Measurements from ENCODE around the gene PLB1.

The PLB1 gene

DNA sequence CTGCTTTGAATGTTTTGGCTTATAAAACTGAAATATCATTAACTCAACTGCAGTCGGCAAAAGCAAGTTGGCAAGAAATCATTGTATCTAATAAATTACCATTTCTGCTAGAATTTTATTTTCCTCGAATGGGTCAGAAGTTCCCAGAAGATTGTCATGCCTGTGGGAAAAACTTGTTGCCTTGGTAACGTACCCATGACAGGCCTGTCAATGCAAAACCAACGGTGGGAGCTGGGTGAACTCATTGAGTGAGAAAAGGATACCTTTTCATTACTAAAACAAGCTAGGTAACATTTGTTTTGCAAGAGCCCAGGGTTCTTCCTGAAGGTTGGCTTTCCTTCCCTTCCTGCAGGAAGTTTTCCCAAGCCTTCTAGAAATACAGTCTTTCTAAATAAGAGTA lies 9.5 kb downstream of the PLB1 start:
- peak; percentile 25 for DNase-seq

DNA sequence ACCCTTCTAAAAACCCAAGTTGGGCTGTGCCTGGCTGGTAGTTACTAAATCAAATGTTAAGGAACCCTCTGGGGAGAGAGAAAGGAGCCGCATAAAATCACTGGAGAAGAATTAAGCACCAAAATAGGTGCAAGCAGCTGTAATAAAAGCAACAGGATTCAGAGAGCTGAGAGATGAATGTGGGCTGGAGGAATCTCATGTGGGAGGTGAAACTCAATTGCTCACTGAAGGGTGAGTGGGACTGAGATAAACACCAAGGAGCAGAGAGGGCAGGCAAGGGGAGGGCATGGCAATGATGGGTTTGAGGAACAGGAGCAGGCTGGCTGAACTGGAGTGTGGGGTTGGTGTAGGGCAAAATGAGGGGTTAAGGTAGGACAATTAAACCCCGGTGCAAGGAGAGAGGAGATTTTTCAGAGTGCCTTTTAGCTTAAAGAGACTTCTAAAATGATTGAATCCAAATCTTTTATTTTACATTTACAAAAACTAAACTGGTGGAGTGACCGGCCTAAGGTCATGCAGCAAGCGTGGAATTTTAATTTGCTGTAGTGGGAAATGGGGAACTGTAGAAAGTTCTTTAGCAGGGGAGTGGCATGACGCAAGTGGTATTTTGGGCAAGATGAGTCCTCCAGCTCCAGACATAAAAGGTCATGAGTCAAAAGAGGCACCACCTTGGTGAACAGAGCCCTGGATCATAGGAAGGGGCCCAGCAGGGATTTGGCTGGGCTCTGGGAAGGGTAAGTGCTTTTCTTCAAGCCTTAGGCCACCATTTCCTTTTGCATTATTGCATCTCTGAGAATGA lies 10.5 kb downstream of the PLB1 start:
- peak; percentile 19 for DNase-seq

DNA sequence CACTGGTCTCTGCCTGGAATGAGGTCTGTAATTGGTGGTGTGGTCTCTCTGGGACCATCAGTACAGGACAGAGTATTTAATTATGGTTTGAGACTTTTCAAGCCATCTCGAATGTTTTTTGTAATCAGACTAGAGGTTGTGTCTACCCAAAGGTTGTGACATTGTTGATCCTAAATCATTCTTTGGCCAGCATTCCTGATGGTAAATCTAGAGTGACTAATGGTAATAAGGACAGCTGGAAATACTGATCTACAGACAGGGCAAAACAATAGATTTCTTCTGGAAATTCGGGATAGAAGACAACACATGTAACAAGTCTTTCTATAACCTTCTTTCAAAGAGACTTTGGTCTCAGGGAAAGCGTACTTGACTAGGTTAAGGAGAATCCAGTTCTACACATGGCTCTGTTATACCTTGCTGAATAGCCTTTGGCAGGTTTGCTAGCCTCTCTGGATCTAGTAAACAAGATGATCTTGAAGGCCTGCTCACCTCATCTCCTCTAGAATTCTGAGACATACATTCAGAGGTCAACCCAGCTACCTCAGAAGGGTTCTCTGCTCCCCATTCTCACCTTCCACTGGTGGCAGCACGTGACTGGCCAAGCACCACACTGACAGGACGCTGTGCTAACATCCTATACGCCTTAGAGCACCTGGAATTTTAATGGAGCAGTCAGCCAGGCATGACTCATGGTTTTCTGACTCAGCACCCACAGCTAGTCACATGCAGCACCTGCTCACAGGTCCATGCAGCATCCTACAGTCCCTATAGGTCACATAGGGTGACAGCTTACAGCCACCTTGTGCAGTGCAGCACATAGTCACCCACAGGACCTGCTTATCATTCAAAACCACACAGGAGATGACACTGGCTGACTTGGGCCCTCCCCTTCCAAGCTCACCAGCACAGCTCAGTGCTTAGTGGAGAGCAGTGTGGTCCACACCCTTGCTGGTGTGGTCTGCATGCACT lies 12.2 kb downstream of the PLB1 start:
- peak; percentile 94 for DNase-seq

DNA sequence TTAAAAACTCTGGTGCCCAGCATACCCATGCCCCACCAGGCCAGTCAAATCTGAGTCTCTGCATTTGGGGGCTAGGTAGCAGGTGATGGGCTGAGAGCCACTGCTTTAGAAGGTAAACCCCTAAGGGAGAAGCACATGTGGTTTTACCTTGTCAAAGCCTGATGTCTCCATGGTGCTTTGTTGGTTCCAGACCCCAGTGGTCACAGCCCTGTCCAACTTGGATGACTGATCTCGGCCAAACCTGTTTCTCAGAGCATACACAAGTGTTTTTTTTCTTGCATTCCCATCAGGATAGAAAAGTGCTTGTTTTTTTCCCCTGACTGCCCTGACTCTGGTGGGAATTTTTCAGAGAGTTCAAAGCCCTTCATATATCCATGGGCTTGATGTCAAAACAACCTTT lies 13.5 kb downstream of the PLB1 start:
- DNase-seq = no peak

DNA sequence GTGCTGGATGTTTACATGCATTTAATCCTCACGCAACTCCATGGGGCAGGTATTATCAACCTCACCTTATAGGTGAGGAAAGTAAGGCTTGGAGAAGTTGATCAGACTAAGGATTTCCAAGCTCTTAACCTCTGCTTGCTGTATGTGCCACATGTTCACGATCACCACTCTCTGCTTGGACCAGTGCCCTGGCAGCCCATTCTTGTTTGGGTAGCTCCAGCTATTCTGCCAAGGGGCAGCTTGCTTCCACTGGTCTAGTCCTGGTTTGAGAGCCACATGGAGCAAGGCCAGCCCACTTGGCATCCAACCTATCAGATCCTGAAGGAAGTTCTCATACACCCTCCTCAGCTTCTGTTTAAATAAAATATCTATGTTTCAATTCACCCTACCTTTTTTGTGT lies 14.3 kb downstream of the PLB1 start:
- no peak for DNase-seq

DNA sequence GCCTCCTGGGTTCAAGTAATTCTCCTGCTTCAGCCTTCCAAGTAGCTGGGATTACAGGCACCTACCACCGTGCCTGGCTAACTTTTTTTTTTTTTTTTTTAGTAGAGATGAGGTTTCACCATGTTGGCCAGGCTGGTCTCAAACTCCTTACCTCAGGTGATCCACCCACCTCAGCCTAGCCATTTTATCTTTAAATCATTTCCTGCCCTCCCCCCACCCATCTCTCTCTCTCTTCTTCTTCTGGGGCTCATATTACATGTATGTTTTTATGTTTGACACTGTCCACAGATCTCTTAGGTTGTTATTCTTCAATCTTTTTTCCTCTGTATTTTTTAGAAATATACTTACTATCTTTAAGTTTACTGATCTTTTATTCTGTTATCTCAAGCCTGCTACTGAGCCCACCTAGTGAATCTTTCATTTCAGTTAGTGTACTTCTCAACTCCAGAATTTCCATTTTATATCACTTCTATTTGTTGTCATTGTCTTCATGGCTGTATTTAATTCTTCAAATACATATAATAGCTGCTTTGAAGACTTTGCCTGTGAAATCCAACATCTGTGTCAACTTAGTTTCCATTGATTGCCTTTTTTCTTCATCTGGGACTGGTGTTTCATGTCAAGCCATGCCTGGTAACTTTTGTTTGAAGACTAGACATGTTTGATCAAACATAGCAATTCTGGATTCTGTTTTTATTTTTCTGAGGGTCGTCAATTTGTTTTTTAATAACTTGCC lies 16.2 kb downstream of the PLB1 start:
- no peak for DNase-seq

DNA sequence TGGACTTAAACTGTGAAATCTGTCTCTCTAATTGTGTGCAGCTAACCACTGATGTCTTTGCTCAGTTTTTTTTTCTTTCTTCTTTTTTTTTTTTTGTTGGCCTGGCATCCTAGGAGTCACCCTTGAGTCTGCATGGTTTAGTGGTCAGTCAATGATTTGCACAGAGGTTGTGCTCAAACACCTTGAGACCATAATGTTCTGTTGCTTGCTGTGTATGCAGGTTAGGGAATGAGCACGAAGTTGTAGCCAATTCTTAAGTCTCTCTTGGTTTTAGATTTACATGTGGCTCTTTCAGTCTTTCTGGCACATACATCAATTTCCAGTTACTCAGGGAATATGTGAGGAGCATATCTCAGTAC lies 16.7 kb downstream of the PLB1 start:
- DNase-seq = no peak

DNA sequence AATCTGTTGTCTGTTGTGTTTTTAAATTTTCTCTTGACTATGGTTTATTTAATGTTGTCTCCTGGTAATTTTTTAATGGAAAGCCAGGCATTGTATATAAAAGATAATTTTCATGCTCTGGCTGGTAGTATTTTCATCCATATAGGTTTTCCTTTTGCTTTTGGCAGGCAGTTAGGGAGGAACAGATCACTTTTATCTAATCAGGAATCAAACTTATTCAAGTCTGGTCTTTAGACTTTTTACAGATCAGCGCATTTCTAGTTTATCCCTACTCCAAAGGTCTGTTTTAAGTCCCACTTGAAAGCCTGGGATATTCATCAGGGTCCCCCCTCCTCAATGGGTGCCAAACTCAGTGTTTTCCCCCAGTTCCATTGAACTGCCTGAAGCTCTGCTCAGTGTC lies 17.2 kb downstream of the PLB1 start:
- no peak for DNase-seq

DNA sequence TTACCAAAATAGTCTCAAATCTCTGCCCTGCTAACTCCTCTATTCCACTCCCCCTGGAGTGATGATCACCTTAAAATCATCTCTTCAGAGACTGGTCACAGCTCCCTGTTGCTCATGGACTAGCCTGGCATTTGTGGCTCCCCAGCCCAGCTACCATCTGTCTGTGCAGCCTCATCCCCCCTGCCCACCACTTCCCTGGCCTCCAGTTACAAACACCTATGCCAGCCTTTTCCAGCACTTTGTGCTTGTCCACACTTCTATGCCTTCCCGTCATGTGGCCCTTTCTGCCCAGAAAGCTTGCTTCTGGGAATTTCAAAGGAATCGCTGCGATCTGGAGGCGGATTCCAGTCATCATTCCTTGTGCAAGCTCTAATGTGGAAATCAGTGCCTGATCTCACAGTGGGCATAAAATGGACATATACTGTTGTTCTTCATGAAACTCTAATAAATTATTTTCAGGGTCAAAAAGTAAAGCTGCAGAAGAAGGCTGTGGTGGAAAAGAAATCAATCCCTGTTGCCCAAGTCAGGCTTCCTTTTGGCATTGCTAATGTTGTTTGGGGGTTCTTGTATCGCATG lies 19.4 kb downstream of the PLB1 start:
- DNase-seq = peak; percentile 37

DNA sequence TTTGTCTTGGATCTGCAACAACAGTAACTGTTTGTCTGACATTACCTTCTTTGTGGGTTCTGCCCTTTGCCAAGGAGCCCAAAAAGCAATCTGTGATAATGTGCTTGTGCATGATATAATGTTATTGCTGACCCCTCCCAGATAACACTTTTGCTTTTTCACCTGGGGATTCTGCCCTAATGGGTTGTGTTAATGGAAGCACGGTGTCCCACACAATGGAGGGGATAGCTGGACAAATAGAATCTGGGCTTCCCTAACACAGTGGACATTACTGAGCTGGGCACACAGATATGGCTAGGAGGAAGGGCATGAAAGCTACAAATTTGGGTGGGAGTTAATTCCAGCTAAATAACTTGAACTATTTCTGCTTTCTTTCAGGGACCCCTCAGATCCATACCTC lies 20.6 kb downstream of the PLB1 start:
- DNase-seq = no peak

DNA sequence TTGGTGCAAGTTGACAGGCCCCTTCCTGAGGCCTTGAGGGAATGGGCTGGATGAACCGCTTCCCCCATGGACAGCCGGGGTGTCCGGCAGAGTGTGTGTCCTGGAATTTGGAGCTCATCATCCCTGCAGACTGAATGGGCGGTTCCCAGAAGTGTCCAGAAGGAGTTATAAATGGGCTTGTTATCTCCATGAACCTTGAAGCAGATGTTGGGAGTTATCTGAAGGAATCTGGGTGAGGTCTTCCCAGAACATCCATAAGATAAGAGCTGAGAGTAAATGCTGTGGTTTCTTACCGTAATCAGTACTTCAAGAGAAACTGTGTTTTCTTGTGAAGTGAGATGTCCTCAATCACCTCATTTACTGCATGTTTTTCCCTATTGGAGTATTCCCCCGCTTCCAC lies 21.1 kb downstream of the PLB1 start:
- DNase-seq = no peak

DNA sequence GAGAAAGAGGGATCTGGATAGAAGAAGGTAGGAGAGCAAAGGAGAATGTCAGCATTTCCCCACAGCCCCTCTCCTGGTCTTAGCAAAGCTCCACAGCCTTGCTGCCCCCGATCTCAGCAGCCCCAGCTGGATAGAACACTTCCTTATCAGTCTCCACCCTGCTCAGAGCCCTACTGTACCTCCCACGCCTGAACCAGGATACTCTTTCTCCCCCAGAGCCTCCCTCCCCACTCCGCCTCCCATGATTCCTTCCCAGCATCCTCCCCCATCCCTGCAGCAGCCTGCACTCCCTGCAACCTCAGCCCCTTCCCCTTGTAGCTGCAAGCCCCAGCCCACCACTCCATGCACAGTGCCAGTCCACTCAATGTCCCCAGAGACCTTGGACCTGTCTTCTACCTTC lies 25.8 kb downstream of the PLB1 start:
- no peak for DNase-seq

DNA sequence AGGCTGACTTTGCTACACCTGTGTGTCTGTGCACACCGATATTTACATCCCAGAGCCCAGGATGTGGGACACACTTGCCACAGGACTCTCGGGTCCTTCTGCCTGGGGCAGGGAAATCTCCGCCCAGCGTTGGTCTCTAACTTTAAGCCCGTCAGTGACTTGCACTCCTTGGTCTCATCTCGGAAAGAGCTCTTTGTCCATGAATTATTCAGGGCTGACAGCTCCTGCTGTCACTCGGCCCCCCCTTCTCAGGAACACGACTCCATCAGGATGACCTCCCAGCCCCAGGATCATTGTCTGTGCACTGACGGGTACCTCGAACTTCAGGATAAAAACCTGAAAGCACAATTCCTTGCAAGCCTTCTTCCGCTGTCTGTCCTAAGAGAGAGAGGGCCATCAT lies 26.6 kb downstream of the PLB1 start:
- DNase-seq = no peak

DNA sequence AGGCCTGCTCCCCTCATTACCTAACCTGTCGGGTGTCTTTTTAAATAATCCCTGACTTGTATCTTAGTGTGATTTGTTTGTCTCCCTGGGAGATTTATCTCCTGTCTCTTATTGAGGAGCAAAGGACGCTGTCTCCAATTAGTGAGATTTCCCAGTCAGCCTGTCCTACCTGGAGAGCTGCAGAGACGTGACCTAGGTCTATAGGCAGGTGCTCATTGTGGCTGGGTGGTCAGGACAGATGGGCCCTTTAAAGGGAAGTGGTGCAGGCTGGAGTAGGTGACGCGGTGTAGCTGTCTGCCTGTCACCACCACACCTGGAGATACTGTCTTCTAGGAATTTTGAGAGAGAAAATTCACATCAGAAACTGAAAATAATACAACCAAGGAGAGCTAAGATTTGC lies 28.0 kb downstream of the PLB1 start:
- no peak for DNase-seq

DNA sequence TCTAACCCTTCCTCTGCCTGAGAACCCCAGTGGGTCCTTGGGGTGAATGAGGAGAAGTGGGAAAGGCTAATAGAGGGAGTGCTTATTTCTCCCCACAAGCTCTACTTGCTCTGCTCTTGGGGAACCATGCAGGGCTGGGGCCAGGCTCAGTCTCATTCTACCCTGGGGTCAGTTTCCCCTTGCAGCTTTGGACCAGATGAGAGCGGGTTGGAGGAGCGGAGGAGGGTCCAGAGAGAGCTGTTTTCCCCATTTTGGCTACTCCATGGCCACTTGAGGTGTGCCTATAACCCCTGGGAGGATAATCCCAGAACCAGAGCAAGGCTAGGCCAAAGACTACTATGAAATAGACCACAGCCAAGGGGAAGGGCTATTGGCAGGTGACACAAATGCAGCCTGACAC lies 29.6 kb downstream of the PLB1 start:
- no peak for DNase-seq

DNA sequence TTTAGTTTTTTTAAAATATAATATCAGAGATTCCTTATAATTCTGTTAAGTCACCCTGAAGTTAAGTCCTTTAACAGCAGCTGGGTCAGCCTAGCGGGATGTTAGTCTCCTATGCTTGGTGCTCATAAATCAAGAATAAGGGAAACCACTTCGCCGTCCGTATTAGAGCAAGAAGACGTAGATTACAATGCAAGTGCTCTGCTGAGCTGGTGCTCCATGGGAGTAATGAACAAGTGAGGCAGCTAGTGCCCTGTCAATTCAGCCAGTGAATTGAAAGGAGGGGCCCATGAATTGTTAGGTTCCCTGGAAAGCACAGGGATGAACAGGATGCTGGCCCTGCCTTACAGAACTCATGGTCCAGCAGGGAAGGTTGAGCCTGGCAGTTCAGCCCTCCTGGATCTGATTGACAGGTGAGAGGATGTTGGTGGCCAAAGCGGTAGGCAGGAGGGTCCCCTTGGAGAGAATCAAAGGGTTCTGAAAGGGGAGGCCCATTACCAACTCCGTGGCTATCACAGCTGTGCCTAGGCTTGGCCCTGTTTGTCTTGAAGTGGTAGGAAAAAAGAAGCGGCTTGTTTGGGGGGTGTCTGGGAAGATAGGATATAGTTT lies 30.8 kb downstream of the PLB1 start:
- DNase-seq = no peak

DNA sequence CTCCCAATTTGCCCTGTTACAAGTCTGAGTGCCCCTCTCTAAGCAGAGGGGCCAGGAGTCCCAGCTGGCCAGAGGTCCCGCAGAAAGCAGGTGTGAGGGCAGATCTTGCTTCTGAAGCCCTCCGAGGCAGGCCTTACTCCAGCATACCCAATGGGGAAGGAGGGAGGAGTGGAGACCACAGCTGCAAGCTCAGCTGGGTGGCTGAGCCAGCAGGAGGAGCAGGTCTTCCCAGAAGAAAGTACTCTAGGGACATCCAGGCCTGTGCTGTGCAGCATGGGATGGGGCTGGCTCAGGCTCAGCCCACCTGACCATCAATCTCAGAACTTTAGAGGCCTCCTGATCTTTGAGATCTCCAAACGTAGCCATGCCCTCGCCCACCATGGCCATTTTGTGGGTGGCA lies 31.3 kb downstream of the PLB1 start:
- DNase-seq = peak; percentile 56

DNA sequence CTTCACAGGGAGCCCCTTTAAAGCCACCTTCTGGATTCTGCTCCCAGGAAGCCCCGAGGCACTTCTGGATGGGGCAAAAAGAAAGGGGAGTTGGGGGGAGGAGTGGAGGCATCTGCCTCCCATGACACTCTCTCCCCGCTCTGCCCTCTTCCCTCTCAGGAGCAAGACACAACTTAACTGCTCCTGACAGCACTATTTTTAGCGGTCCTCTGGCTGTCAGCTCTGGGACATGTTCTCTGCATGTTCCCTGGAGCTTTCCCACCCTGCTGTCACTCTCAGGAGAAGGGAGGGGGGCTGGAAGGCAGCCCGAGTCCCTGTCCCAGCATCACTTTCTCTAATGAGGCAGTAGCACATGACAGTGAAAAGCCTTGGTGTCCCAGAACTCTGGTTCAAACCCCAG lies 32.3 kb downstream of the PLB1 start:
- peak; percentile 51 for DNase-seq

DNA sequence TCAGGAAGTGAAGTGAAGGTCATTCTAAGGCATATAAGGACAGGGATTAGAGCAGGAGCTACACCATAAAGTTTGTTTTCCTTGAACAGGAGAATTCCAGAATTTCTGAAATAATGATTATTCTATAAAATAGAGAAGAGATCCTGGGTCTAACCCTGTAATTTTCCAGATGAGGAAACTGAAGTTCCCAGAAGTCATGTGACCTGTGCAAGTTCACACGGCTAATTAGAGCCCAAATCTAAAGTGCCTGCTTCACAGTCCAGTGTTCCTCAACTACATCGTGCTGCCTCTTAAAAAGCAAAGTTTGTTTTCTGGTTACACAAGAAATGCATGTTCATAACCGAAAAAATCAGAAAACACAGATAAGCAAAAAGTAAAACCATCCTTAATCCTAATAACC lies 34.9 kb downstream of the PLB1 start:
- DNase-seq = no peak

DNA sequence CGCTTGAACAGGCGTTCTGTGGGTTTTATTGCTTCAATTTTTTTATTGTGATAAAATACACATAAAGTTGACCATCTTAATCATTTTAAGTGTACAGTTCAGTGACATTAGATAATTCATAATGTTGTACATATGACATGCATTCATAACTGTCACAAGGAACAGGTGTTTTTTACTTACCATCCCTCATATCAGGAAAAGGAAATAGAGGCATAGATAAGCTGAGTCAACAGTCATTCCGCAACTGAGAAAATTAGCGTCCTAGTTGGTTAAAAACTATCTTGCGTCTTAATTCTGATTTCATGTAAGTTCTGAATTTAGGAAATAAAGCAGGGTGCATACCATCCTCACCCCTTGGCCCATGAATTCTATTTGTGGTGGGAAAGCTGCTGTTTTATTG lies 36.5 kb downstream of the PLB1 start:
- DNase-seq = no peak

DNA sequence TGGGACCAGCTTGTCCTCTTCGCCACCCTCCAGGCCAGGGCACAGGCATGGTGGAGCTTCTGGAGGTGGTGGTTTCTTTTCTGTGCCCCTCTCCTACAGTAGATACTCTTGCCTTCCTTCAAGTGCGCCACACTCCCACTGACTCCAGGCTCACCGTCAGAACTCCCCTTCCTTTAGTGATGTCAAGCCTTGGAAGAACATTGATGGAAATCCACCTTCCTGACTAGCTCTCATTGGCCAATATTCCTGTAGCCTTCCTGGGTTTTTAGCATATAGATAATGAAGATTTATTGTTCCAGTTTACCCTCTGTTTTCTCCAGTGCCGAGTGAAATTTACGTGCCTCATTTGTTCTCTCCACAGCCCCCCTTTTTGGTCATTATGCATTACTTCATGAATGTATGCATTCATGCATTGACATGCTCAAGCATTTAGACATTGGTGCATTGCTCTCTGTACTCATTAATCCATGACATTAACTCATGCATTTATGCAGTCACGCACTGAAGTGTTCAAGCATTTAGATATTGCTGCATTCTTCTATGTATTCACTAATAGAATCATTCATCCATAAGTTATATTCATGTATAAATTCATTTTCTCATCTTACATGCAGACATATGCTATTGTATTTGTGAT lies 37.3 kb downstream of the PLB1 start:
- no peak for DNase-seq

DNA sequence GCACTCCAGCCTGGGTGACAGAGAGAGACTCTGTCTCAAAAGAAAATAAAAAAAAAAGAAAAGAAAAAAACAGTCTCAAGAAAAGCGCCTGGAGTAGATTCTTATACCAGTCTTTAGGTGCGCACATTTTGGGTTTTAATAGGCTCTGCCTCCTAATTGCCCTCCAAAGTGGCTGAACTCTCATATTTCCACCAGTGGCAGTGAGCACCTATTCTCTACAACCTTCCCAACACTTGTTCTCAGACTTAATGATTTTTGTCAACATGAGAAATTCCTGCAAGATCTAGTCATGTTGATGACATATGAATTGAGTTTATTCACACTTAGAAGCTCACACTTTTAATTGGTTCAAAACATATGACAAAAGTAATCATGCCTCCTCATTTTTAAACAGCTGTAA lies 39.0 kb downstream of the PLB1 start:
- DNase-seq = no peak

Data from islet precursor cell (in vitro differentiated cells).